ENCODE results near the gene PIGZ. TPM values are rescaled to one million over a fixed set of nuclear protein-coding genes. Genes with fewer than 3 reads are reported as not detected.

PIGZ gene
- polyA plus RNA-seq, 1 experiment, result 7.0 TPM

DNA sequence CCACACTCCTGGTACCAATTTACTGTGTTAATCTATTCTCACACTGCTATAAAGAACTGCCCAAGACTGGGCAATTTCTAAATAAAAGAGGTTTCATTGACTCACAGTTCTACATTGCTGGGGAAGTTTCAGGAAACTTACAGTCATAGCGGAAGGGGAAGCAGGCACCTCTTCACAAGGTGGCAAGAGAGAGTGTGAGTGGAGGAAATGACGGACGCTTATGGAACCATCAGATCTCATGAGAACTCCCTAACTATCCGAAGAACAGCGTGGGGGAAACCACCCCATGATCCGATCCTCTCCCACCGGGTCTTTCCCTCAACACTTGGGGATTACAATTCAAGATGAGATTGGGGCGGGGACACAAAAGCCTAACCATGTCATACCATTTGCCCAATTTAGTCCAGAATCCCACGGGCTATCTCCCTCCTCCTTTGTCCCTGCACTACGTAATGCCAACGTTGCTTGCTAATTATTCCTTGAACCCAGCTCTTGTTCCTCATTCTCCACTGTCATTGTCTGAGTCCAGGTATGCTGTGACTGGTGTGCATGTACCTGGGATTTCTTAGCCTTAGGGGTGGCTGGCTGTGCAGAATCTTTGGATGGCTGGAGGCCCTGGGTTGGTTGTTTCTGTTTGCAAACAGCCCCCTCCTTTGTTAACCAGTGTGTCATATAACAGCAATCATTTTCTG, 3.4 kb downstream of the PIGZ start:
- ChIA-PET CTCF (no interaction called here), POLR2A (no interaction called here)
- H3K36me3 ChIP-seq (ENCODE audit: control insufficient read depth, insufficient read depth, low read length), result no peaks in the 10 kb centered on the region
- TF ChIP-seq CTCF (IDR thresholded peaks at IDR 0.05; ENCODE audit: insufficient read depth, low read depth, low read length), result no peak
- H3K27me3 ChIP-seq (ENCODE audit: control insufficient read depth, insufficient read depth, low read length), result no peaks in the 10 kb centered on the region
- H3K4me3 ChIP-seq (ENCODE audit: low read depth, low read length), result no peak overlapping the region
- no peak for DNase-seq (ENCODE audit: low read depth)

DNA sequence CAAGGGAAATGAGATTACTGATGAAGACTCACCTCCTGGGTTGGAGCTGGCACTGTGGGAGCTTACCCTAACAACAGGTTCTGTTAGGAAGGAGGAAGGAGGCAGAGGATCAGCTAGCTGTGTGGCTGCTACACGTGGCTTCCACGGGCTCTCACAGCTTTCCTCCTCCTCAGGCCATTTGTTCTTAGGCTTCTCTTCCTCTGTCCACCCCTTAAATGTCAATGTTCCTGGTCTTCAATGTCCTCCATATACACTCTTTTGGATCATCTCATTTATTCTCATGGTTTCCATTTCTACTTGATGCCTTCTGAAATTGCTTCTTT, 5.0 kb downstream of the PIGZ start:
- Histone ChIP-seq H3K4me3 (ENCODE audit: low read depth, low read length) (no peak overlapping the region), H3K27me3 (ENCODE audit: control insufficient read depth, insufficient read depth, low read length) (no peaks in the 10 kb centered on the region), H3K36me3 (ENCODE audit: control insufficient read depth, insufficient read depth, low read length) (no peaks in the 10 kb centered on the region)
- ChIA-PET CTCF (no interaction called here), POLR2A (no interaction called here)
- no peak for TF ChIP-seq CTCF (IDR thresholded peaks at IDR 0.05; ENCODE audit: insufficient read depth, low read depth, low read length)
- no peak for DNase-seq (ENCODE audit: low read depth)

DNA sequence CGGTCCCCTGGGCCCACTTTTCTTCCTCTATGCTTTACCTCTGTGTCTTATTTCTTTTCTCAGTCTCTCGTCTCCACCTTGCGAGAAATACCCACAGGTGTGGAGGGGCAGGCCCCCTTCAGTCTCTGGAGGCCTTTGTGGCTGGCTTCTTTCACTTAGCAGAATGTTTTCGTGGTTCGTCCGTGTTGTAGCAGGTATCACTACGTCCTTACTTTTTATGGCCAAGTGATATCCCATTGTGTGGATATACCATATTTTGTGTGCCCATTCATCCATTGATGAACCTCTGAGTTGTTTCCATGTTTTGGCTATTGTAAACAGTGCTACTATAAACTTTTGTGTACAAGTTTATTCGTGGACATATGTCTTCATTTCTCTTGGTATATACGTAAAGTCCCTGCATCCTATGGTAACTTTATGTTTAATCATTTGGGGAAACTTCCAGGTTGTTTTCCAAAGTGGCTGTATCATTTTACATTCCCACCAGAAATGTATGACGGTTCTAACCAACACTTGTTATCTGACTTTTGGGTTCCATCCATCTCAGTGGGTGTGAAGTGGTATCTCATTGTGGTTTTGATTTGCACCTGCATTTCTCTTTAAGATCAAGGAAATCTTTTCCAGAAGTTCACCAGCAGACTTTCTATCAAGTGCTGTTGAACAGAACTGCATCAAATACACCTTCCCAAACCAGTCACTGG, 5.6 kb downstream of the PIGZ start:
- DNase-seq (ENCODE audit: low read depth), result no peak
- Histone ChIP-seq H3K27me3 (ENCODE audit: control insufficient read depth, insufficient read depth, low read length) (no peaks in the 10 kb centered on the region), H3K36me3 (ENCODE audit: control insufficient read depth, insufficient read depth, low read length) (no peaks in the 10 kb centered on the region), H3K4me3 (ENCODE audit: low read depth, low read length) (no peak overlapping the region)
- ChIA-PET CTCF (no interaction called here), POLR2A (no interaction called here)
- no peak for TF ChIP-seq CTCF (IDR thresholded peaks at IDR 0.05; ENCODE audit: insufficient read depth, low read depth, low read length)

DNA sequence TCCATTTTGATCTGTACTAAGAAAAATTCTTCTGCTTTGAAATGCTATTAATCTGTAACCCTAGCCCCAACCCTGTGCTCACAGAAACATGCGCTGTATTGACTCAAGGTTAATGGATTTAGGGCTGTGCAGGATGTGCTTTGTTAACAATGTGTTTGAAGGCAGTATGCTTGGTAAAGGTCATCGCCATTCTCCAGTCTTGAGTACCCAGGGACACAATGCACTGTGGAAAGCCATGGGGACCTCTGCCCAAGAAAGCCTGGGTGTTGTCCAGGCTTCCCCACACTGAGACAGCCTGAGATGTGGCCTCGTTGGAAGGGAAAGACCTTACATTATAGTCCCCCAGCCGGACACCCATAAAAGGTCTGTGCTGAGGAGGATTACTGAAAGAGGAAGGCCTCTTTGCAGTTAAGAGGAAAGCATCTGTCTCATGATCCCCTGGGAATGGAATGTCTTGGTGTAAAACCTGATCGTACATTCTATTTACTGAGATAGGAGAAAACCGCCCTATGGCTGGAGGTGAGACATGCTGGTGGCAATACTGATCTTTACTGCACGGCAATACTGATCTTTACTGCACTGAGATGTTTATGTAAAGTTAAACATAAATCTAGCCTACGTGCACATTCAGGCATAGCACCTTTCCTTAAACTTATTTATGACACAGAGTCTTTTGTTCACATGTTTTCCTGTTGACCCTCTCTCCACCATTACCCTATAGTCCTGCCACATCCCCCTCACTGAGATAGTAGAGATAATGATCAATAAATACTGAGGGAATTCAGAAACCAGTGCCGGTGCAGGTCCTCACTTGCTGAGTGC, 6.3 kb downstream of the PIGZ start:
- no peak for DNase-seq (ENCODE audit: low read depth)
- no peak overlapping the region for H3K4me3 ChIP-seq (ENCODE audit: low read depth, low read length)
- H3K27me3 ChIP-seq (ENCODE audit: control insufficient read depth, insufficient read depth, low read length), result no peaks in the 10 kb centered on the region
- ChIA-PET POLR2A (no interaction called here), CTCF (no interaction called here)
- H3K36me3 ChIP-seq (ENCODE audit: control insufficient read depth, insufficient read depth, low read length), result no peaks in the 10 kb centered on the region
- TF ChIP-seq CTCF (IDR thresholded peaks at IDR 0.05; ENCODE audit: insufficient read depth, low read depth, low read length), result no peak

DNA sequence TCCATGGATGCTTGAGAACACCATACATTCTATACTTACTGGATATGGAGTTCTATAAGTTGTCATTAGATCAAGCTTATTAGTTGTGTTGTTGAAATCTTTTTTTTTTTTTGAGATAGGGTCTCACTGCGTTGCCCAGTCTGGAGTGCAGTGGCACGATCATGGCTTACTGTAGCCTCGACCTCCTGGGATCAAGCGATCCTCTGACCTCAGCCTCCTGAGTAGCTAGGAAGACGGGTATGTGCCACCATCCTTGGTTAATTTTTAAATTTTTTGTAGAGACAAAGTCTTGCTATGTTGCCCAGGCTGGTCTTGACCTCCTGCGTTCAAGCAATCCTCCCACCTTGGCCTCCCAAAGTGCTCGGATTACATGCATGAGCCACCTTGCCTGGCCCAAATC, 13.8 kb downstream of the PIGZ start:
- no peak overlapping the region for H3K4me3 ChIP-seq (ENCODE audit: low read depth, low read length)
- ChIA-PET CTCF (interaction anchor here (0.5 kb wide), 1 partner anchor 232 kb away, joined by 3 read pairs; no protein-coding TSS in a partner anchor), POLR2A (no interaction called here)
- peaks cover 1% of the 10 kb centered on the region; the same call in 1 of the 2 replicates for H3K36me3 ChIP-seq (ENCODE audit: control insufficient read depth, insufficient read depth, low read length)
- DNase-seq (ENCODE audit: low read depth), result no peak
- H3K27me3 ChIP-seq (ENCODE audit: control insufficient read depth, insufficient read depth, low read length), result no peaks in the 10 kb centered on the region
- no peak for TF ChIP-seq CTCF (IDR thresholded peaks at IDR 0.05; ENCODE audit: insufficient read depth, low read depth, low read length)

Measured in BJ (cell line).